Trophoblast cell (in vitro differentiated cells and primary cell): ENCODE measurements around the gene LILRB2.

ENCODE experiments used
- DNase-seq, 2 donors: peaks; one replicate each; pipeline ENCODE4 v3.0.0-alpha.2; 2016
- H2AFZ ChIP-seq: 2 replicates; pipeline ENCODE4 v1.6.1; 2013; ENCODE audit warnings: low read length, moderate library complexity, mild to moderate bottlenecking; ENCODE audit not compliant: insufficient read depth, poor library complexity
- H2AK5ac ChIP-seq: 2 replicates; pipeline ENCODE4 v1.6.1; 2013; ENCODE audit warnings: mild to moderate bottlenecking, low read length
- H2BK120ac ChIP-seq: 2 replicates; pipeline ENCODE4 v1.6.1; 2013; ENCODE audit warnings: low read length, mild to moderate bottlenecking, moderate library complexity; ENCODE audit not compliant: insufficient read depth, poor library complexity
- H2BK12ac ChIP-seq: 2 replicates; pipeline ENCODE4 v1.6.1; 2013; ENCODE audit warnings: mild to moderate bottlenecking, low read length, moderate library complexity
- H2BK5ac ChIP-seq: 2 replicates; pipeline ENCODE4 v1.6.1; 2013; ENCODE audit warnings: low read length, low read depth, moderate library complexity, mild to moderate bottlenecking; ENCODE audit not compliant: poor library complexity
- H3K14ac ChIP-seq: 2 replicates; pipeline ENCODE4 v1.6.1; 2013; ENCODE audit warnings: mild to moderate bottlenecking, low read length
- H3K18ac ChIP-seq: 2 replicates; pipeline ENCODE4 v1.6.1; 2013; ENCODE audit warnings: mild to moderate bottlenecking, low read length
- H3K23ac ChIP-seq: 2 replicates; pipeline ENCODE4 v1.6.1; 2013; ENCODE audit warnings: low read length
- H3K27ac ChIP-seq: 2 replicates; pipeline ENCODE4 v1.5.1; 2013; ENCODE audit warnings: low read depth, mild to moderate bottlenecking, inconsistent platforms, low read length, moderate library complexity
- H3K27me3 ChIP-seq: 2 replicates; pipeline ENCODE4 v1.6.1; 2013; ENCODE audit warnings: inconsistent platforms, mild to moderate bottlenecking, low read length, moderate library complexity; ENCODE audit not compliant: insufficient read depth
- H3K36me3 ChIP-seq, 2 experiments: 1 replicate in 1 of 2; 2 replicates in 1 of 2; pipeline ENCODE4 v1.6.1; 2013; ENCODE audit warnings: low read length in 2 of 2, mild to moderate bottlenecking in 2 of 2, moderate library complexity in 1 of 2; ENCODE audit not compliant: insufficient read depth in 2 of 2, control insufficient read depth in 1 of 2
- H3K4ac ChIP-seq: 2 replicates; pipeline ENCODE4 v1.6.1; 2013; ENCODE audit warnings: low read depth, mild to moderate bottlenecking, low read length, moderate library complexity
- H3K4me1 ChIP-seq, 2 experiments: 1 replicate in 1 of 2; 2 replicates in 1 of 2; pipeline ENCODE4 v1.6.1; 2013; ENCODE audit warnings: low read length in 2 of 2, mild to moderate bottlenecking in 2 of 2, moderate library complexity in 1 of 2; ENCODE audit not compliant: insufficient read depth in 2 of 2, control insufficient read depth in 1 of 2
- H3K4me2 ChIP-seq: 2 replicates; pipeline ENCODE4 v1.6.1; 2013; ENCODE audit warnings: inconsistent platforms, mild to moderate bottlenecking, low read length, moderate library complexity
- H3K4me3 ChIP-seq: 2 replicates; pipeline ENCODE4 v1.5.1; 2013; ENCODE audit warnings: mild to moderate bottlenecking, low read depth, low read length, inconsistent platforms
- H3K79me1 ChIP-seq: one replicate; pipeline ENCODE4 v1.6.1; 2013; ENCODE audit warnings: low read length
- H3K79me2 ChIP-seq: 2 replicates; pipeline ENCODE4 v1.6.1; 2013; ENCODE audit warnings: low read length, mild to moderate bottlenecking; ENCODE audit not compliant: control insufficient read depth, insufficient read depth, poor library complexity
- H3K9ac ChIP-seq: 2 replicates; pipeline ENCODE4 v1.6.1; 2013; ENCODE audit warnings: mild to moderate bottlenecking, low read length
- H3K9me3 ChIP-seq: 2 replicates; pipeline ENCODE4 v1.6.1; 2013; ENCODE audit warnings: low read depth, mild to moderate bottlenecking, control low read depth, inconsistent platforms, low read length; ENCODE audit not compliant: insufficient read depth
- H4K12ac ChIP-seq: 2 replicates; pipeline ENCODE4 v1.6.1; 2013; ENCODE audit warnings: low read depth, mild to moderate bottlenecking, low read length, moderate library complexity
- H4K8ac ChIP-seq: 2 replicates; pipeline ENCODE4 v1.6.1; 2013; ENCODE audit warnings: low read depth, mild to moderate bottlenecking, low read length, moderate library complexity
- H4K91ac ChIP-seq: one replicate; pipeline ENCODE4 v1.6.1; 2013; ENCODE audit warnings: low read depth, mild to moderate bottlenecking, low read length, moderate library complexity
- WGBS: extraction: QIAGEN DNeasy Blood & Tissue Kit; methylation state at CpG from one replicate; pipeline ENCODE4 v1.1.7; 2013; ENCODE audit warnings: missing lambda C conversion rate; ENCODE audit not compliant: insufficient read length, insufficient coverage; ENCODE audit errors: extremely low coverage; 5-methylcytosine and 5-hydroxymethylcytosine counted together

Gene LILRB2

DNA sequence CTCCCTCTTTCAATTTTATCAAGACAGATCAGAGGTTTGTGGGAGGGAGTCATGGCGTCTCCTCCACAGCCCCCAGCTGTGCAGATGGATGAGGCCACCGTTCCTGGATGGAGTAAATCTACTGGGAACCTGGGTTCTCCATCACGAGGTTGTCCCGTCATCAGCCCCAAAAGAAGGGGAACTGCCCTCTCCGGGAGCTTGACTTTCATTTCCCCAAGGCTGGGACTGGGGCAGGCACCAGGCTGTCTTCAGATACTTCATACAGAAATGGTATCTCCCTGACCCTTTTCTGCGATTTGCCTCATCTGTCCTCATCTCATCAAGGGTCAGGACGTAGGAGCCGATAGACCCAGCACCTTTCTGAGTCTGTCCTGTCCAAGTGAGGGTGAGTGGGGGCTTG lies 9.8 kb downstream of the LILRB2 start:
- Histone ChIP-seq H3K14ac (no peak overlapping the region), H4K12ac (no peak overlapping the region), H2AFZ (no peak overlapping the region), H2BK12ac (no peak overlapping the region), H3K9me3 (no peaks in the 10 kb centered on the region), H3K79me2 (no peaks in the 10 kb centered on the region), H3K18ac (no peak overlapping the region), H3K27ac (no peak overlapping the region), H3K36me3 (no peaks in the 10 kb centered on the region), H3K79me1 (no peaks in the 10 kb centered on the region), H3K4me1 (no peaks in the 10 kb centered on the region), H2BK5ac (no peak overlapping the region), H3K4ac (no peak overlapping the region), H3K27me3 (no peaks in the 10 kb centered on the region), H2AK5ac (no peak overlapping the region), H4K8ac (no peak overlapping the region), H2BK120ac (no peak overlapping the region), H4K91ac (no peak overlapping the region), H3K9ac (no peak overlapping the region), H3K4me3 (no peak overlapping the region), H3K23ac (no peak overlapping the region), H3K4me2 (no peak overlapping the region)
- DNase-seq, result peak; percentile 26 to 32
- no CpG with 5 or more reads among the region's 8 CpGs for WGBS

DNA sequence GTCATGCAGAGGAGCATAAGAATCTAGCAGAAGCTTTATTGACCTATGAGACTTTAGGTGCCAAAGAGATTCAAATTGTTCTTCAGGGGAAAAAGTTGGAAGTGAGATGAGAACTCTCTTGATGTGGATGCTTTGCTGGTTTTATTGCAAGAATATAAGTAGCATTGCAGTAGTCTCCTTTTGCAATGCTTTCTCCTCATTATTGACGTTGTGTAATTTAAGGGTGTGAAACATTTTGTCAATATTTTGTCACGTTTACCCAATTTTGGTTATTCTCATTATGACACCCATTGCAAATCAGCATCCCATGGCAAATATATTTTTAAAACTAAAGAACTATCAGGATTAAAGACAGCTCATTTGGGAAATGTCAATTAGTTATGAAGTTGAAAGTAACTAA lies 12.0 kb downstream of the LILRB2 start:
- Histone ChIP-seq H3K79me1 (no peaks in the 10 kb centered on the region), H4K12ac (no peak overlapping the region), H3K9me3 (no peaks in the 10 kb centered on the region), H3K18ac (no peak overlapping the region), H4K8ac (no peak overlapping the region), H3K27ac (no peak overlapping the region), H3K4ac (no peak overlapping the region), H3K27me3 (no peaks in the 10 kb centered on the region), H4K91ac (no peak overlapping the region), H3K79me2 (no peaks in the 10 kb centered on the region), H3K9ac (no peak overlapping the region), H2BK5ac (no peak overlapping the region), H3K4me1 (no peaks in the 10 kb centered on the region), H2AK5ac (no peak overlapping the region), H2AFZ (no peak overlapping the region), H3K36me3 (no peaks in the 10 kb centered on the region), H3K4me3 (no peak overlapping the region), H3K4me2 (no peak overlapping the region), H2BK120ac (no peak overlapping the region), H3K23ac (no peak overlapping the region), H2BK12ac (no peak overlapping the region), H3K14ac (no peak overlapping the region)
- no peak for DNase-seq
- no CpG with 5 or more reads among the region's 2 CpGs for WGBS

DNA sequence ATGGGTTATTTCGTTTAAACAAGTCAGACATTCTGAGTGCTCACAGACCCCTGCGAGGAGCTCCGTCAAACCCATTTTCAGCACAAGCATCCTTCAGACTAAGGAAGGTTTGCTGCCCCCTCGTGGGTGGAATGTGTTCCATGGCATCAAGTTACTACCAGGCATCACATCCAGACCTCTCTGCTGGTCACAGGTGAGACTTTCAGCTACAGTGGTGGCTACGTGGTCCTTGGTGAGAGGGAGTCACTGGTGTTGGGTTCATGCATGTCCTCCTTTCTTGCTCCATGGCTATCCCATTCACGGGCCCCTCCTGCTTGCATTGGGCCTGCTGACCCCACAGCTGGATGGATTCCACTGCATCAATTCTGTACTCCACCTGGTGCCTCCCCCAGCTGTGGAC lies 14.8 kb downstream of the LILRB2 start:
- Histone ChIP-seq H2AK5ac (no peak overlapping the region), H3K4ac (no peak overlapping the region), H3K14ac (no peak overlapping the region), H3K79me2 (no peaks in the 10 kb centered on the region), H3K23ac (no peak overlapping the region), H3K27me3 (no peaks in the 10 kb centered on the region), H4K8ac (no peak overlapping the region), H3K9me3 (no peaks in the 10 kb centered on the region), H3K27ac (no peak overlapping the region), H3K79me1 (no peaks in the 10 kb centered on the region), H4K12ac (no peak overlapping the region), H3K36me3 (no peaks in the 10 kb centered on the region), H2BK5ac (no peak overlapping the region), H2BK120ac (no peak overlapping the region), H3K4me2 (no peak overlapping the region), H2AFZ (no peak overlapping the region), H2BK12ac (no peak overlapping the region), H3K4me3 (no peak overlapping the region), H3K4me1 (no peaks in the 10 kb centered on the region), H3K9ac (no peak overlapping the region), H3K18ac (no peak overlapping the region), H4K91ac (no peak overlapping the region)
- peak; percentile 56 to 81 for DNase-seq
- WGBS, result no CpG with 5 or more reads among the region's 6 CpGs

DNA sequence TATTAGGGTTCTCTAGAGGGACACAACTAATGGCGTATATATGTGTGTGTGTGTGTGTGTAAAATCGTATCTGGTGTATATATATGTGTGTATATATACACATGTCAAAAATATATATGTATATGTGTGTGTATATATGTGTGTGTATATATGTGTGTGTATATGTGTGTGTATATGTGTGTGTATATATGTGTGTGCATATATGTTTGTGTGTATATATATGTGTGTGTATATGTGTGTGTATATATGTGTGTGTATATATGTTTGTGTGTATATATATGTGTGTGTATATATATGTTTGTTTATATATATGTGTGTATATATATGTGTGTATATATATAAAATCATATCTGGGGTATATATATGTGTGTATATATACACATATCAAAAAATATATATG lies 18.4 kb downstream of the LILRB2 start:
- no peak overlapping the region for H4K12ac ChIP-seq
- DNase-seq, result no peak
- H3K36me3 ChIP-seq, result no peaks in the 10 kb centered on the region
- H2BK5ac ChIP-seq, result no peak overlapping the region
- no peak overlapping the region for H3K27ac ChIP-seq
- H4K8ac ChIP-seq, result no peak overlapping the region
- no peaks in the 10 kb centered on the region for H3K9me3 ChIP-seq
- H3K4me2 ChIP-seq, result no peak overlapping the region
- no peak overlapping the region for H3K4me3 ChIP-seq
- H3K27me3 ChIP-seq, result no peaks in the 10 kb centered on the region
- no CpG with 5 or more reads among the region's 2 CpGs for WGBS
- H3K18ac ChIP-seq, result no peak overlapping the region
- no peaks in the 10 kb centered on the region for H3K4me1 ChIP-seq
- no peak overlapping the region for H4K91ac ChIP-seq
- no peak overlapping the region for H2AK5ac ChIP-seq
- no peak overlapping the region for H2BK120ac ChIP-seq
- no peak overlapping the region for H3K9ac ChIP-seq
- H2BK12ac ChIP-seq, result no peak overlapping the region
- no peak overlapping the region for H3K4ac ChIP-seq
- no peak overlapping the region for H2AFZ ChIP-seq
- no peak overlapping the region for H3K14ac ChIP-seq
- no peaks in the 10 kb centered on the region for H3K79me1 ChIP-seq
- no peak overlapping the region for H3K23ac ChIP-seq
- H3K79me2 ChIP-seq, result no peaks in the 10 kb centered on the region
